HCT116 (cell line): ENCODE results near the gene SLC3A2. TPM values are rescaled to one million over a fixed set of nuclear protein-coding genes. Genes with fewer than 3 reads are reported as not detected.

Source experiments
- ATAC-seq: fragments of 200-7000 bp; cut with Tn5 transposase; 2 replicates; pipeline ENCODE4 v1.9.1; 2020; ENCODE audit warnings: mild to moderate bottlenecking, moderate library complexity
- BruUV-seq: library from RNA; stranded (reverse); fragments of 400-500 nt; replicated peaks from 2 replicates; lab custom pipeline; 2021; lab: Mats Ljungman, UMichigan
- CTCF ChIA-PET: fragments of 300-600 bp; sonication (Branson Sonifier 250); formaldehyde crosslinking; loops from one replicate; lab custom pipeline; 2021; ENCODE audit warnings: antibody characterized with exemption; lab: Charles Lee
- POLR2A ChIA-PET: fragments of 300-600, 350-600 bp; sonication (Branson Sonifier 250); formaldehyde crosslinking; loops from one replicate; lab custom pipeline; 2021; ENCODE audit warnings: antibody characterized with exemption; lab: Charles Lee
- RAD21 ChIA-PET, 2 experiments: fragments of 300-600 bp; sonication (Branson Sonifier 250); formaldehyde crosslinking; loops; one replicate each; lab custom pipeline; 2023; ENCODE audit warnings: low total read pairs in 2 of 2; ENCODE audit not compliant: uncharacterized antibody in 2 of 2, unreplicated experiment in 2 of 2, low non-redundant PET in 1 of 2; lab: Charles Lee
- DNase-seq: peaks from one replicate; pipeline ENCODE4 v3.0.0-alpha.2; 2010; ENCODE audit warnings: low read depth, low spot score
- H2AFZ ChIP-seq: fragments of 200-600 bp; shearing (Covaris generic), sonication (generic); 2 replicates; pipeline ENCODE4 v1.6.1; 2017; ENCODE audit warnings: low read depth, mixed run types, mixed read lengths, antibody characterized with exemption, low read length; ENCODE audit not compliant: poor library complexity, severe bottlenecking
- H3K27ac ChIP-seq: 2 replicates; pipeline ENCODE4 v1.5.1; 2012; ENCODE audit warnings: low read depth, low read length
- H3K27me3 ChIP-seq: fragments of 200-600 bp; sonication (generic); 2 replicates; pipeline ENCODE4 v1.6.1; 2016; ENCODE audit warnings: mixed run types, low read length, mixed read lengths; ENCODE audit not compliant: insufficient read depth
- H3K36me3 ChIP-seq, 2 experiments: fragments of 200-500 bp in 1 of 2; fragments of 200-600 bp in 1 of 2; sonication (Bioruptor generic) in 1 of 2; sonication (generic) in 1 of 2; 2 replicates each; pipeline versions ENCODE4 v1.5.1 to v1.6.1; 2014 to 2016; ENCODE audit warnings: low read length in 2 of 2, inconsistent platforms in 1 of 2, mixed read lengths in 1 of 2, mixed run types in 1 of 2; ENCODE audit not compliant: insufficient read depth in 2 of 2, control insufficient read depth in 1 of 2
- H3K4me1 ChIP-seq, 2 experiments: fragments of 200-600 bp in 1 of 2; sonication (generic) in 1 of 2; 2 replicates each; pipeline versions ENCODE4 v1.5.1 to v1.6.1; 2012 to 2017; ENCODE audit warnings: low read length in 2 of 2, inconsistent platforms in 1 of 2, mild to moderate bottlenecking in 1 of 2, mixed read lengths in 1 of 2, mixed run types in 1 of 2, moderate library complexity in 1 of 2; ENCODE audit not compliant: insufficient read depth in 2 of 2, control insufficient read depth in 1 of 2
- H3K4me2 ChIP-seq: fragments of 200-600 bp; sonication (generic); 2 replicates; pipeline ENCODE4 v1.6.1; 2017; ENCODE audit warnings: mixed run types, low read length, mixed read lengths
- H3K4me3 ChIP-seq, 2 experiments: fragments of 200-600 bp in 1 of 2; sonication (generic) in 1 of 2; replicated peaks in 1 of 2; 2 replicates each; pipeline ENCODE4 v1.5.1; 2011 to 2016; ENCODE audit warnings: low read length in 2 of 2, control low read depth in 1 of 2, low read depth in 1 of 2, mild to moderate bottlenecking in 1 of 2, mixed read lengths in 1 of 2, mixed run types in 1 of 2
- H3K79me2 ChIP-seq: fragments of 200-600 bp; sonication (generic); 2 replicates; pipeline ENCODE4 v1.6.1; 2017; ENCODE audit warnings: mild to moderate bottlenecking, mixed run types, low read length, moderate library complexity, mixed read lengths; ENCODE audit not compliant: insufficient read depth
- H3K9ac ChIP-seq: fragments of 200-600 bp; sonication (generic); 2 replicates; pipeline ENCODE4 v1.6.1; 2016; ENCODE audit warnings: low read length, mixed read lengths
- H3K9me2 ChIP-seq: fragments of 200-600 bp; sonication (generic), shearing (Covaris generic); 2 replicates; pipeline ENCODE4 v1.6.1; 2017; ENCODE audit warnings: mixed run types, mild to moderate bottlenecking, moderate library complexity; ENCODE audit not compliant: insufficient read depth
- H3K9me3 ChIP-seq, 2 experiments: fragments of 200-500 bp in 1 of 2; fragments of 200-600 bp in 1 of 2; sonication (Bioruptor generic) in 1 of 2; sonication (generic) in 1 of 2; 2 replicates each; pipeline ENCODE4 v1.6.1; 2014 to 2017; ENCODE audit warnings: low read length in 2 of 2, mixed read lengths in 2 of 2, inconsistent platforms in 1 of 2, low read depth in 1 of 2, mild to moderate bottlenecking in 1 of 2, mixed run types in 1 of 2, moderate library complexity in 1 of 2; ENCODE audit not compliant: control insufficient read depth in 1 of 2, insufficient read depth in 1 of 2
- H4K20me1 ChIP-seq: fragments of 200-600 bp; sonication (generic), shearing (Covaris generic); 2 replicates; pipeline ENCODE4 v1.6.1; 2017; ENCODE audit warnings: mixed run types, mild to moderate bottlenecking, moderate library complexity; ENCODE audit not compliant: insufficient read depth
- CBX3 ChIP-seq: IDR thresholded peaks from 2 replicates; pipeline ENCODE4 v1.6.1; 2012; ENCODE audit warnings: low read depth
- JUND ChIP-seq: IDR thresholded peaks from 2 replicates; pipeline ENCODE4 v1.6.1; 2012
- MAX ChIP-seq: IDR thresholded peaks from 2 replicates; pipeline ENCODE4 v1.6.1; 2012
- RAD21 ChIP-seq: IDR thresholded peaks from 2 replicates; pipeline ENCODE4 v1.6.1; 2012; ENCODE audit warnings: low read depth, mild to moderate bottlenecking
- ZBTB33 ChIP-seq: IDR thresholded peaks from 2 replicates; pipeline ENCODE4 v1.6.1; 2011; ENCODE audit warnings: mild to moderate bottlenecking, low read length, moderate library complexity; ENCODE audit not compliant: insufficient replicate concordance; ENCODE audit errors: extremely low read depth
- intact Hi-C: fragments of 100-400 bp; cut with micrococcal nuclease; formaldehyde crosslinking; loops from 2 replicates; pipeline ENCODE4 v1.10.0; 2022
- total RNA-seq: library from RNA; stranded (reverse); gene quantifications from one replicate; pipeline ENCODE4 v1.2.1, GENCODE V29; 2021; ENCODE audit not compliant: unreplicated experiment

The SLC3A2 gene
- total RNA-seq, 1 experiment from 2014 or later, result 418 TPM

DNA sequence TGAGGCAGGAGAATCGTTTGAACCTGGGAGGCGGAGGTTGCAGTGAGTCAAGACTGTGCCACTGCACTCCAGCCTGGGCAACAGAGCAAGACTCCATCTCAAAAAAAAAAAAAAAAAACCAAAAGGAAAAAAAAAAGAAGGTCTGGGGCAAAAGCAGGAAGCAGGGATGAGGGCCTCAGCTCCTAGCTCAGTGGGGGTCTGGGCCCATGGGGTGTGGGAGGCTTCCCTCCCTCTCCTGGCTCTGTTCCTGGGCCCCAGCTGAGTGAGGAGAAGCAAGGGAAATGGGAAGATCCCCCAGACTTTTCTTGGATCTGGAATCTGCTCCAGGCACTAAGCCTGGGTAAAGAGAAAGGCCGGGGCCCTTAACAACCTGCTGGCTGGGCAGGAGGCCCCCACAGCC, 31.6 kb downstream of the SLC3A2 start:
- Histone ChIP-seq H3K27ac (no peak overlapping the region), H3K36me3 (no peaks in the 10 kb centered on the region), H3K27me3 (no peaks in the 10 kb centered on the region), H3K4me3 (no peak overlapping the region), H2AFZ (no peak overlapping the region), H3K79me2 (no peaks in the 10 kb centered on the region), H3K9me3 (no peaks in the 10 kb centered on the region), H4K20me1 (no peaks in the 10 kb centered on the region), H3K4me2 (no peak overlapping the region), H3K4me1 (peaks cover 9 to 13% of the 10 kb centered on the region in 2 experiments; a peak in 3 of 4 replicates), H3K9me2 (no peaks in the 10 kb centered on the region), H3K9ac (no peak overlapping the region)
- TF ChIP-seq RAD21 (no peak), CBX3 (no peak), MAX (no peak), JUND (no peak), ZBTB33 (no peak)
- ChIA-PET CTCF (interaction anchor here (12.2 kb wide), 1 partner anchor 109 kb away, joined by 285 read pairs; no protein-coding TSS in a partner anchor), POLR2A (no interaction called here), RAD21 (no interaction called here)
- ATAC-seq (no peak), DNase-seq (no peak)
- BruUV-seq, result no TSS peak
- intact Hi-C loops, result no loop called here

- Histone ChIP-seq H3K27me3 (no peaks in the 10 kb centered on the region), H3K9me2 (no peaks in the 10 kb centered on the region), H3K79me2 (no peaks in the 10 kb centered on the region), H3K27ac (no peak overlapping the region), H3K4me2 (no peak overlapping the region), H3K9ac (no peak overlapping the region), H2AFZ (no peak overlapping the region), H3K4me3 (no peak overlapping the region)
- ATAC-seq, result no peak
- no TSS peak for BruUV-seq
- POLR2A ChIA-PET, result interaction anchor here (1.1 to 1.3 kb wide), 2 partner anchors 17 to 106 kb away, joined by 3 to 4 read pairs; no protein-coding TSS in a partner anchor
- no peak for TF ChIP-seq MAX
- TF ChIP-seq, all 23 proteins: peak for 0
- Histone ChIP-seq H3K36me3 (no peaks in the 10 kb centered on the region), H3K4me1 (peaks cover 2 to 3% of the 10 kb centered on the region in 2 experiments; a peak in 3 of 4 replicates), H4K20me1 (no peaks in the 10 kb centered on the region), H3K9me3 (no peaks in the 10 kb centered on the region)
- ChIA-PET CTCF (interaction anchor here (1.3 to 2.1 kb wide), 3 partner anchors 9 to 106 kb away, joined by 3 to 7 read pairs (median 5); no protein-coding TSS in a partner anchor), RAD21 (no interaction called here)
- intact Hi-C loops, result no loop called here
- DNase-seq, result no peak
Observed at GRCh38 chr11:62914416-62914815, 33.7 kb downstream of the SLC3A2 start.
